HG03571 (cell line): ENCODE measurements around the gene DHDDS.

Experiments
- ATAC-seq: cut with Tn5 transposase; IDR thresholded peaks from one replicate; pipeline ENCODE4 v1.9.1; 2021; ENCODE audit not compliant: unreplicated experiment

Gene DHDDS

GRCh38 chr1:26417111-26417759 is 14.9 kb upstream of the DHDDS start:
- no peak for ATAC-seq

DNA sequence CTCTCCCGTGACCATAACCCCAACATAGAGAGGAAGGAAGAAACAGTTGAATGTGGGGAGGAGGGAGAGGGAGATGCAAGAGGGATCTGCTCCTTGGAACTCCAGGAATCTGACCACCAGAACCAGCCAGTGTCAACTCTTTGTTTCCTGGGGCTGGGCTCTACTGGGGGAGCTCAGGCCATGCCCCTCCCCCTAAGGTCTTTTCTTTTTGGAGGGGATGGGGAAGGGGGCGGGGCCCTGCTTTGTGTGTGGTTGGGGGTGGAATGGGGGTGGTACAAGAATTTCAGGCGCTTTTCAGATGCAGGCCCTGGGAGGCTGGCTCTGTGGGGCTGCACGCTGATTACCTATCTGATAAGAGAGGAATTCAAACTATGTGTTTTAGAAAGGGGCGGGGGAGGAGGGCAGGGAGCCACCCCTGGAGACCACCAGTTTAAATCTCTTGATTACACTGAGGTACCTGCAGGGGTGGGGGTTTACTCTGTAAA is 13.2 kb upstream of the DHDDS start:
- no peak for ATAC-seq

GRCh38 chr1:26419494-26419893 is 12.6 kb upstream of the DHDDS start:
- no peak for ATAC-seq

- ATAC-seq = no peak
Measured at GRCh38 chr1:26429721-26430120, 2.4 kb upstream of the DHDDS start.

- no peak for ATAC-seq
Measured at GRCh38 chr1:26432793-26433192, 672 bp downstream of the DHDDS start.

DNA sequence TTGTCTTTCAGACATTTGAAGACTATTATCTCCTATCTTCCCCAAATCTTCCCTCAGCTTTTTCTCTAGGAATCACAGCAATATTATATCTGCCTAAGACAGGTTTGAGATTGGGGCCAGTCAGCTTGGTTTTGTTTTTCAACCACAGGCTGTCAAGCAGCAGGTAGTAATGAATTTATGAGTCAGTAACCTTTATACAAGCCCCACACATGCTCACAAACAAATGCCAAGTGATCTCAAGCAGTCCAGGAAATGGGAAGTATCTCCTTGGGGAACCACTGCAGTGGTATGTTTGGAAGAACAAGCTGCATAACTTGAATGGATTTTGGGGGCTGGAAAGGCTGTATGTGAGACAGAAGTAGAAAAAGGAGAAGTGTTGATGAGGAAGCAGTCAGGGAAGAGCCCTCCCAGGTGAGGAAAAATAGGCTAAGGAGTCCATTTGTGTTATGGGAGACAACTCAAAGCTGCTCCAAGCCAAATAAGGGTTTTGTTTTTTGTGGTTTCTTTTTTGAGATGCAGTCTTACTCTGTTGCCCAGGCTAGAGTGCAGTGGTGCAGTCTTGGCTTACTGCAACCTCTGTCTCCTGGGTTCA is 2.1 kb downstream of the DHDDS start:
- no peak for ATAC-seq

GRCh38 chr1:26438041-26438440 is 5.9 kb downstream of the DHDDS start:
- ATAC-seq = no peak

- ATAC-seq = no peak
Measured at GRCh38 chr1:26440259-26440658, 8.1 kb downstream of the DHDDS start.

- ATAC-seq = no peak
Measured at GRCh38 chr1:26449868-26450267, 17.7 kb downstream of the DHDDS start.

GRCh38 chr1:26450908-26451307 is 18.8 kb downstream of the DHDDS start:
- no peak for ATAC-seq

DNA sequence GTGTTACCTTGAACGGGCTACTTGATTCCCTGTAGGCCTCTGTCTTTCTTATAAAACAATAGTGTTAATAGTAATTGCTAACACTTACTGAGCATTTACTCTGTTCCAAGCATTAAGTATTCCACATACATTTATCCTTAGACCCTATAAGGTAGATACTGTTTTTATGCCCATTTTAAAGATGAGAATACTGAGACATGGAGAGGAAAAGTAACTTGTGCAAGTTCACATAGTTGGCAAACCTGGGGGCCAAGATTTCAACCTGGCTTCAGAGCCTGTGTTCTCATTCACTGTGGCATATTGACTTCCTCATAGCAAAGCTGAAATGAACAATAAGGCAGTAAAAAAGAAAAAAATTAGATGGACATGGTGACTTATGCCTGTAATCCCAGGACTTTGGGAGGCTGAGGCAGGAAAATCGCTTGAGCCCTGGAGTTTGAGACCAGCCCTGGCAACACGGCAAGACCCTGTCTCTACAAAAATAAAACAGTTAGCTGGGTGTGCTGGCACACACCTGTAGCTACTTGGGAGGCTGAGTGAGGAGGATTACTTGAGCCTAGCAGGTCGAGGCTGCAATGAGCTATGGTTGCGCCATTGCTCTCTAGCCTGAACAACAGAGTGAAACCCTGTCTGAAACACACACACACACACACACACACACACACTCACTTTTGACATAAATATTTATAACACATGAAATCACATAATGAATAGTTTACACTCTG is 20.5 kb downstream of the DHDDS start:
- no peak for ATAC-seq

GRCh38 chr1:26459148-26459547 is 27.0 kb downstream of the DHDDS start:
- no peak for ATAC-seq

- ATAC-seq = no peak
Measured at GRCh38 chr1:26459573-26460031, 27.5 kb downstream of the DHDDS start.

DNA sequence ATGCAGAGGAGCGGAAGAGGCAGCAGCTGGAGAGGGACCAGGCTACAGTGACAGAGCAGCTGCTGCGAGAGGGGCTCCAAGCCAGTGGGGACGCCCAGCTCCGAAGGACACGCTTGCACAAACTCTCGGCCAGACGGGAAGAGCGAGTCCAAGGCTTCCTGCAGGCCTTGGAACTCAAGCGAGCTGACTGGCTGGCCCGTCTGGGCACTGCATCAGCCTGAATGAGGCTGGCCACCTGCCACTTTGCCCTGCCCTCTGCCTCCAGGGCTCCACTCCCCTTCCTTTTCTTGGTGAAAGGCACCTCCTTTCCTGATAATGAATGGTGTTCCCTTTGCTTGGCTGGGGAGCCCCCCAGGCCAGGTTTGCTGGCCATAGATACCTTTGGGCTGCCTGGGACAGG is 36.8 kb downstream of the DHDDS start:
- ATAC-seq = no peak

DNA sequence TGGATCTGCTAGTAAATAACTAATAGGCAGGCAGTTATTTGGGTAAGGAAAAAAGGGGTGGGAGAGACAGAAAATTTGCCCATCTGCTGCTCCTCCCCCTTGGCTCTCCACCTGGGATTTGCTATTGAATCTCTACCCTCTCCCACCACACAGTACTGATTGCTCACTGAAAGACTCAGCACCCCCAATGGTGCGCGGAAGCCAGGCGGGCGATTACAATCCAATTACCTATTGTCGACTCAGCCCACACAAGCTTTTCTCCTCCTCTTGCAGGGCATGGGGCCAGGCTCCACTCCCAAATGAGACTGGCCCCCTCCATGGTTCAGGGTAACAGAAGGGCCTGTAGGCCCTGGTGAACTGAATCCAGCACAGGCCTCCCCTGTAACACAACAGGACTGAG is 37.4 kb downstream of the DHDDS start:
- ATAC-seq = no peak

- ATAC-seq = no peak
Measured at GRCh38 chr1:26470878-26471497, 38.9 kb downstream of the DHDDS start.

- ATAC-seq = no peak
Measured at GRCh38 chr1:26471498-26472319, 39.6 kb downstream of the DHDDS start.

DNA sequence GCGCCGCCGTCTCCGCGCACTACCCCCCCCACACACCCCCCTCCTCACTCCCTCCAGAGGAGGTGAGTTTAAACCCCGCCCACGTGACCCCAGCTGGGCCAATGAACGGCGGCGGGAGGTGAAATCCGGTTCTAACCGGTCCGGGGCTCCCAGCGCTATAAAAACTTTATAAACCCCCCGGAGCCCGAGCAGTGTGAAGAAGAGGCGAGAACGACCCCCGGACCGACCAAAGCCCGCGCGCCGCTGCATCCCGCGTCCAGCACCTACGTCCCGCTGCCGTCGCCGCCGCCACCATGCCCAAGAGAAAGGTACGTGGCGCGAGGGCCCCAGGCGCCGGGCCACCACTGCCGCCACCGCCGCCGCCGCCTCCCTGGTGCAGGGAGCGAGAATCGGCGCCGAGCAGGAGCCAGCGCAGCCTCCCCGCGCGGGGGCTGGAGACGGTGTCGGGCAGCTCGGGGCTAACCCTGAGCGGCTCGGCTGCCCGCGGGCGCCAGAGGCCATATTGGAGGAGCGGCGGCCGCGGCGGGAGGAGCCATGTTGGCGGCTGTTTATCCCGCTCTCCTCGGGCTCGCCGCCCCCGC is 40.3 kb downstream of the DHDDS start, which contains the start of gene HMGN2:
Gene HMGN2, plus strand, starts transcription at position 121 of the 581 bp plus-strand sequence. Its CDS starts 173 bp downstream, at position 294.
- peak; percentile 45 for ATAC-seq

DNA sequence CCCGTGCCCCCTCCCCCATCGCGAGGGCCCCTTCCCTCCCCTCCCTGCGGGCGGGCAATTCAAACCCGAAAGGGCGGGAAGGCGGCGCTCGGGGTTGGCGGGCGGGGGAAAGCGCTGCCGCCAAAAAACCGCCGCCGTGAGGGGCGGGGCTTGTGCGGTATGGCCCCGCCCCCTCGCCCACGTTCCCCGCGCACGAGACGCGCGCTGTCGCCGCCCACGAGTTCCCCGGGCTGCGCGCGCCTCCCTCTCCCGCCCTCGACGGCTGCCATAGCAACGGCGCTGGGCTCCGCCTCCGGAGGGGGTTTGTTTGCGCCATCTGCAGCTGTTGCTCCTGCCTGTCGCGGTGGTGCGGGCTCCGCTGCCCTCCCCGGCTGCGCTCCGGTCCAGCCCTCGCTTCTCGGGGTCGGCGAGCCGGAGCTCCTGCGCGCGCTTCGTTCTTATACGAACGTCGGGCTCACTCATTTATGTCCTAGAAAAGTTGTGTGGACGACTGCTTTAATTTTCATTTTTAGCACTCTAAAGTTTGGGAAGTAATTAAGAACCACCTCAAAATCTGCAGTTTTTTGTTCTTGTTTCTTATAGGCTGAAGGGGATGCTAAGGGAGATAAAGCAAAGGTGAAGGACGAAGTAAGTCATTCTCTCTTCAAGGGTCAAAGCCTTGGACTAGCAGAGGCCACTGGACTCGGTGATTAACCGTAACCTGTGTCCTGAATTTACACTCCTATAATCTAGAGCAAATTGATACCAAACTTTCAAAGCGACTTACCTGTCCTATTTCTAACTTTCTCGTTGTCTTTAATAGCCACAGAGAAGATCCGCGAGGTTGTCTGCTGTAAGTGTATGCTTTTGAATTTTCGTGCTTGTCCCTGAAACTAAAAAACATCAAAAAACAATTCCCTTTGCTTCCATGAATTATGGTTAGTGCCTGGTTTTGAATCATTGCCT is 41.1 kb downstream of the DHDDS start:
- peak; percentile 72 for ATAC-seq
